Mesodermal cell (in vitro differentiated cells): ENCODE results near the gene PNPLA2.

ENCODE experiments used
- H3K27ac ChIP-seq: 2 replicates; pipeline ENCODE4 v1.7.0; 2013; ENCODE audit warnings: mild to moderate bottlenecking, low read depth, low read length, moderate library complexity; ENCODE audit not compliant: severe bottlenecking
- H3K36me3 ChIP-seq: 2 replicates; pipeline ENCODE4 v1.7.1; 2013; ENCODE audit warnings: mild to moderate bottlenecking, low read length, moderate library complexity; ENCODE audit not compliant: control insufficient read depth, insufficient read depth
- H3K4me1 ChIP-seq: one replicate; pipeline ENCODE4 v1.7.1; 2013; ENCODE audit warnings: mild to moderate bottlenecking, low read length; ENCODE audit not compliant: insufficient read depth, control insufficient read depth, poor library complexity, severe bottlenecking
- H3K4me3 ChIP-seq: 2 replicates; pipeline ENCODE4 v1.7.0; 2013; ENCODE audit warnings: low read length, control low read depth, mild to moderate bottlenecking; ENCODE audit not compliant: insufficient read depth, poor library complexity, severe bottlenecking; ENCODE audit errors: extremely low read depth
- H3K9me3 ChIP-seq: 2 replicates; pipeline ENCODE4 v1.7.1; 2013; ENCODE audit warnings: mild to moderate bottlenecking, low read length, moderate library complexity; ENCODE audit not compliant: control insufficient read depth
- WGBS, 2 experiments: methylation state at CpG; one replicate each; pipeline ENCODE4 v1.1.5; 2013; ENCODE audit warnings: missing lambda C conversion rate in 2 of 2; ENCODE audit not compliant: insufficient coverage in 2 of 2; 5-methylcytosine and 5-hydroxymethylcytosine counted together

Gene PNPLA2

DNA sequence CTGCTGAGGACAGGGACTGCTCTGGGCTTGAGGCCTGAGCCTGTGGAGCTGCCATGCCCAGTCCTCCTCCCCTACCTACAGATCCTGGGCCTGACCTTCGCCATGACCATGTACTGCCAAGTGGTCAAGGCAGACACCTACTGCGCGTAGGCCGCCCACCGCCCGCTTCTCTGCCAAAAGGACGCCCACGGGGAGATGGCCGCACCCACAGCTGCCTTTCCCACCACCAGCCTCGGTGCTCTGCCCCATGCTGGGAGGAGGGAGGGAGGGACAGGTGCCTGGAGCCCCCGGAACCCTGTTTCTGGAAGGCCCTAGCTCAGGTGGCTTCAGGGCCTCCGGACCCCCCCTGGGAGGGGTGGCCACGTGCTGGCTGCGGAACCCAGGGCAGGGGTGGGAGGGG lies 47.8 kb downstream of the PNPLA2 start:
- 82 to 95% methylated on average over 3 to 13 of the region's 14 CpGs for WGBS, 2 experiments

DNA sequence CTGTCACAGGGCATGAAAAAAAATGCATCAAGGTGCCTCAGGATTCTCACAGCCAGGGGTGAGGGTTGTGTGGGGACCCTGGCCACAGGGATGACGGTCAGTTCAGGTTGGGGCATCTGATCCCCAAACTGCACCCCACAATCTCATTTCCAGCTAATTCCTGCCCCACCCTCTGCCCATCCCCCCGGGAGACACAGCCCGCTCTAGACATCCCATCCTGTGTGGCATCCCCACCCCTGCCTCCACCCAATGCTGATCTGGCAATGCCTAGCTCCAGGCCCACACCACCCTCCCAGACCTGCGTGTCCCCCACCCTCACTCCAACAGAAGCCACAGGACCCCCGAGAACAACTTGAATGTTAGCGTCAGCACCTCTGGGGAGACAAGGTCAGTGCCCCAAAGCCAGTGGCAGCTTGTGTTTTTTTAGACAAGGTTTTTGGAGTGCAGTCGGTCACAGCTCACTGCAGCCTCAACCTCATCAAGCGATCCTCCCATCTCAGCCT lies 49.2 kb downstream of the PNPLA2 start:
- no peak overlapping the region for H3K4me3 ChIP-seq
- H3K9me3 ChIP-seq, result no peaks in the 10 kb centered on the region
- H3K27ac ChIP-seq, result no peak overlapping the region
- 94 to 96% methylated on average over 3 to 7 of the region's 8 CpGs for WGBS, 2 experiments
- H3K36me3 ChIP-seq, result peaks cover 9% of the 10 kb centered on the region
- peaks cover 7% of the 10 kb centered on the region for H3K4me1 ChIP-seq

More for the DNA sequence above, 47.8 kb downstream of the PNPLA2 start:
- Histone ChIP-seq H3K4me3 (no peak overlapping the region), H3K4me1 (peaks cover 12% of the 10 kb centered on the region), H3K27ac (no peak overlapping the region), H3K9me3 (no peaks in the 10 kb centered on the region), H3K36me3 (peaks cover 9% of the 10 kb centered on the region)

DNA sequence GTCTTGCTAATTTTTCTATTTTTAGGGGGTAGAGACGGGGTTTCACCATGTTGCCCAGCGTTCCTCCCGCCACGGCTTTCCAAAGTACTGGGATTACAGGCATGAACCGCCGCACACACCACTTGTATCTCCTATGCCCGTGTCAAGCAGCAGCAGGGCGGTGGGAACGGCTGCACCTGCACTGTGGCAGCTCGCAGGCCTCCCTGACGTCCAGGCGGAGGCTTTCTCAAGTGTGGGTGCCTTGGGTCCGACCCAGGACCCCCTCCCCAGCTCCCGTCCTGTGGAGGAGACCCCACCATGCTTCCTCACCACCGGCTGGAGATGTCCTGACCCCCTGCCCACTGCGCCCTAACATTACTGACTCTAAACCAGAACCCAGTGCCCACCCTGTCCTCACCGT lies 49.7 kb downstream of the PNPLA2 start:
- Histone ChIP-seq H3K4me1 (peaks cover 3% of the 10 kb centered on the region), H3K9me3 (no peaks in the 10 kb centered on the region)
- 92 to 97% methylated on average over 16 to 17 of the region's 17 CpGs for WGBS, 2 experiments

DNA sequence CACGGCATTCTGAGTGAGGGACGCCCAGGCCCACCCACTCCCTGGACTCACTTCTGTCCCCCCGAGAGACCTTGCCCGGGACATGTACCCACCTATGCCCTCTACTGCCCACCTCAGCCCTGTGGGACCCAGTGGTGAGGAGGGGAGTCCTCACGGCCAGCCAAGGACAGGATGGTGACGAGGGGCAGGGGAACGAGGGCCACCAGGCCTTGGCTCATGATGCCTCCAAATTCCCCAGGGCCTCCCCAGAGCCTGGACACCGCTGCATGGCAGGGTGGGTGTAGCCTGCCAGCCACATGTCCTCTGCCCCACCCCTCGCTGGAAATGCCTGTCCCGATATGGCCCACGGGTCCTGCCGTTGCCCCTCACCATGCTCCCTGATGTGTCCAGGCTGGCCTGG lies 50.1 kb downstream of the PNPLA2 start:
- H3K9me3 ChIP-seq, result no peaks in the 10 kb centered on the region
- H3K4me1 ChIP-seq, result no peaks in the 10 kb centered on the region
- 88 to 92% methylated on average over 6 to 12 of the region's 12 CpGs for WGBS, 2 experiments
- H3K36me3 ChIP-seq, result peaks cover 9% of the 10 kb centered on the region
- no peak overlapping the region for H3K27ac ChIP-seq
- no peak overlapping the region for H3K4me3 ChIP-seq

More for the DNA sequence above, 49.7 kb downstream of the PNPLA2 start:
- Histone ChIP-seq H3K36me3 (peaks cover 9% of the 10 kb centered on the region), H3K4me3 (no peak overlapping the region), H3K27ac (no peak overlapping the region)

DNA sequence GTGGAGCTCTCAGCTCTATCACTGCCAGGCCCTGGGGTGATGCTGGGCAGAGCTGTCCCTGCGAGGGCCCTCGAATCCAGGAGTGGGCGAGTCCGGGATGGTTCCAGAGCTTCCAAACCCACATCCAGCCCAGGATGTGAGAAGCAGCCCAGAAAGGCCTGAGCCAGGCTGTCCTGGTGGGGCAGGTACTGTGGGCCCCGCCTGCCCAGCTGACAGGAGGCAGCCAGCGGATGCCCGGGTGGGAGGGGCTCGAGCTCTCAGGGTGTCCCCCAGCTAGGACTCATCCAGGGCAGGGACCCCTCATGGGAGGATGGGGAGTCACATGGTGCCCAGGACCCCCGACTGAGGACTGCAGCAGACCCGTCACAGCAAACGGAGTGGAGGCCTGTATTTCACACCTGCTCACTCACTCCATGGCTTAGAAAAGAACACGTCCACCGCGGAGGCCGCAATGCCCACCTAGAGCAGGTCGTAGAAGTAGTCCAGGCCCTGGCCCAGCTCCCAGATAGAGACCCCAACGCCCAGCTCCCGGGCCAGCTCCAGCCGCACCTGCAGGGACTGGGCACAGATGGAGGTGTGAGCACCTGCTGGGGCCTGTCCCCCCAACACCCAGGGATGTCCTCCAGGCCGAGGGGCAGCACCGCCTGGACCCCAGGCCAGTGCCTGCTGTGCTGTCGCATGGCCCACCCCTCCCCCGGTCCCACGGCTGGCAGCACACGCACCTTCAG lies 50.8 kb downstream of the PNPLA2 start:
- 88 to 90% methylated on average over 25 of the region's 25 CpGs for WGBS, 2 experiments

DNA sequence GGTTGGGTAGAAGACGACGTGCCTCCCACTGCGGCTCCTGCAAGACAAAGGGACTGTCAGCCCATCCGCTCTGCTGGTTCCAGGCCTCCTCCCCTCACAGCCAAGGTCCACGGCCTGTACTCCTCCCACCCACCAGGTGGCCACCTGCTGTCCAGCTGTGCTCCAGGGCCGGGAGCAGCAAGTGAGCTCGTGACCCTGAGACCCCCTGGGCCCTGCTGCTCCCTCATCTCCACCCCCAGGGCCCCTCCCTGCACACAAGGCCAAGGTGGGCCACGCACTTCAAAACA lies 51.4 kb downstream of the PNPLA2 start:
- H3K4me3 ChIP-seq, result no peak overlapping the region
- no peak overlapping the region for H3K27ac ChIP-seq
- WGBS, 2 experiments, result 44 to 55% methylated on average over 7 to 8 of the region's 8 CpGs
- no peaks in the 10 kb centered on the region for H3K4me1 ChIP-seq
- H3K9me3 ChIP-seq, result no peaks in the 10 kb centered on the region
- peaks cover 17% of the 10 kb centered on the region for H3K36me3 ChIP-seq

More for the DNA sequence above, 50.8 kb downstream of the PNPLA2 start:
- Histone ChIP-seq H3K27ac (no peak overlapping the region), H3K36me3 (peaks cover 12% of the 10 kb centered on the region), H3K4me3 (no peak overlapping the region), H3K4me1 (no peaks in the 10 kb centered on the region), H3K9me3 (no peaks in the 10 kb centered on the region)

DNA sequence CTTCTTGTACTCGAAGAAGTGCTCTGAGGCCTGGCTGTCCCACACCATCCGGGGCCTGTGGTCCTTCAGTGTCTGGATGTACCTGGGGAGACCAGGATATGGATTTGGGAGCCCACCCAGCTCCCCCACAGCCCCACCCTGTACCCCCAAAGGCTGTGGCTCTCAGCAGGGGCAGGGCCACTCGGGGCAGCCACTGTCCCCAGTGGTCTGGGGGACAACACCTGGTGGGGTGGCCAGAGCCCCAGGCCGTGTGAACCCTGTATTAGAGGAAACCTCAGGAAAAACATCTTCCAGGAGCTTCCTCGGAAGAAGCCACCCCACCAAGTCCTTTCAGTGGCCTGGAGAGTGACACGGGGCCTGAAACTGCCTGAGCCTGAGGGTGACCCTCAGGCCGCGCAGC lies 51.7 kb downstream of the PNPLA2 start:
- H3K27ac ChIP-seq, result no peak overlapping the region
- no peaks in the 10 kb centered on the region for H3K9me3 ChIP-seq
- no peaks in the 10 kb centered on the region for H3K4me1 ChIP-seq
- peaks cover 18% of the 10 kb centered on the region for H3K36me3 ChIP-seq
- 80 to 81% methylated on average over 7 to 8 of the region's 8 CpGs for WGBS, 2 experiments
- H3K4me3 ChIP-seq, result no peak overlapping the region

DNA sequence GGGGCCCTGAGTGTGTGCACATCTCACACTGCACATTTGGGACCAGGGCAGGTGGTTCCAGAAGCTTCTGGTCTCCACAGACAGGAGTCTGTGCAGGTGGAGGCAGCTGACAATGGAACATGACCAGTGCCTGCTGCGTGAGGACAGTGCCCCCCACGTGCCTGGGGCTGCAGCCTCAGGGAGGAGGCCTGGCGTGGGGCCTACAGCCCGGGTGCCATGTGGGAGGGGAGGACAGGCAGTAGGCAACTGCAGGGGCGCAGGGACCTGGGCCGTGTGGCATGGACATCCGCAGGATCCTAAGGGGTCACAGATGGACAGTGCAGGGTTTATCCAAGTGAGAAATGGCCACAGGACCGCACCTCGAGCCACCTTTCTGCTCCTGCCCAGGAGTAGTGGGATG lies 52.8 kb downstream of the PNPLA2 start:
- Histone ChIP-seq H3K27ac (no peak overlapping the region), H3K4me1 (no peaks in the 10 kb centered on the region), H3K4me3 (no peak overlapping the region), H3K9me3 (no peaks in the 10 kb centered on the region), H3K36me3 (peaks cover 23% of the 10 kb centered on the region)
- WGBS, 2 experiments, result 83 to 84% methylated on average over 8 to 9 of the region's 9 CpGs

DNA sequence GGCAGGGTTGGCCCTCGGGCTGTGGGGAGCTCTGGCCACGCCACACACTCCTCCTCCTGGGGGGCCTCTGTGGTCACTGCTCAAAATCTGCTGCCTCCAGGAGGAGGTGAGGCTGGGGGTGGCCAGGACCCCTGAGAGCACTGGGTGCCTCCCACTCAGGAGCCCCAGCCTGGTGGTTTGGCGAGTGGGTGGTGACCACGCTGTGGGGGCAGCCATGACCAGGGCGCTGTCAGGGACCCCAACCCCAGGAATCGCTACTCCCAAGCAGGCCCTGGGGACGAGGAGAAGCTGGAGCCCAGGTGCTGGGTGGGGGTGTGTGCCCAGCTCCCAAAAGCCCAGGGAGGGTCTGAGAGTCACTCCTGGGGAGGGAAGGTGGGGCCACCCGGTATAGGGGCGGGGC lies 54.1 kb downstream of the PNPLA2 start:
- H3K36me3 ChIP-seq, result peaks cover 28% of the 10 kb centered on the region
- 93 to 97% methylated on average over 5 to 7 of the region's 9 CpGs for WGBS, 2 experiments
- H3K9me3 ChIP-seq, result no peaks in the 10 kb centered on the region
- no peak overlapping the region for H3K27ac ChIP-seq
- no peak overlapping the region for H3K4me3 ChIP-seq
- no peaks in the 10 kb centered on the region for H3K4me1 ChIP-seq

DNA sequence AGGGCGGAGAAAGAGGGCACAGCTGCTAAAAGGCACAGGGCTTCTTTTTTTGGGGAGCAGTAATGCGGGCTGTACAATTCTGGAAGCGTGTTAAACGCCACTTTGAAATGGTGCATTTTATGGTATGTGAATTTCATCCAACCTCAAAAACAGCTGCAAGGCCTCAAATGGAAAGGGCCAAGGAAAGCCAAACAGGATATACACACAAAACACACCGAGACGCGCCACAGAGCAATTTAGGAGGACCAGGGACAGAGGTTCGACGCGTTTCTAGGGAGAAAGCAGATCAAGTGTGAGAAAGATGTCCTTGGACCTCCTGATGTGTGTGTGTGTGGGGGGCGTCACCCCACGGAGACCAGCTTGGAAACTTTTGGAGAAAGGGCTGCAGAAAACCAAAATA lies 55.0 kb downstream of the PNPLA2 start:
- Histone ChIP-seq H3K9me3 (no peaks in the 10 kb centered on the region), H3K36me3 (peaks cover 30% of the 10 kb centered on the region), H3K4me3 (no peak overlapping the region), H3K4me1 (no peaks in the 10 kb centered on the region), H3K27ac (no peak overlapping the region)
- WGBS, 2 experiments, result 82 to 86% methylated on average over 7 to 9 of the region's 12 CpGs
